H9 (cell line): ENCODE measurements around the gene CTNNA3. TPM values are rescaled to one million over a fixed set of nuclear protein-coding genes. Genes with fewer than 3 reads are reported as not detected.

Experiments
- DNase-seq: peaks from one replicate; pipeline ENCODE4 v3.0.0-alpha.2; 2017
- H2AFZ ChIP-seq: one replicate; pipeline ENCODE4 v1.6.1; 2013; ENCODE audit warnings: mild to moderate bottlenecking, low read length, control low read depth, moderate library complexity
- H2AK5ac ChIP-seq: 2 replicates; pipeline ENCODE4 v1.6.1; 2013; ENCODE audit warnings: low read length, control low read depth, mixed read lengths; ENCODE audit not compliant: insufficient read length
- H2BK120ac ChIP-seq: one replicate; pipeline ENCODE4 v1.6.1; 2013; ENCODE audit warnings: low read depth, mild to moderate bottlenecking, low read length, control low read depth, inconsistent platforms; ENCODE audit not compliant: poor library complexity, severe bottlenecking
- H2BK12ac ChIP-seq: 2 replicates; pipeline ENCODE4 v1.6.1; 2013; ENCODE audit warnings: low read length, control low read depth, mixed read lengths, low read depth; ENCODE audit not compliant: insufficient read length
- H2BK15ac ChIP-seq: 2 replicates; pipeline ENCODE4 v1.6.1; 2013; ENCODE audit warnings: low read depth, low read length, control low read depth
- H2BK20ac ChIP-seq: one replicate; pipeline ENCODE4 v1.6.1; 2013; ENCODE audit warnings: low read depth, mild to moderate bottlenecking, low read length, control low read depth, inconsistent platforms; ENCODE audit not compliant: poor library complexity, severe bottlenecking
- H2BK5ac ChIP-seq: 2 replicates; pipeline ENCODE4 v1.6.1; 2013; ENCODE audit warnings: low read length, control low read depth, mixed read lengths; ENCODE audit not compliant: insufficient read length
- H3K14ac ChIP-seq: 2 replicates; pipeline ENCODE4 v1.6.1; 2013; ENCODE audit warnings: low read length, control low read depth; ENCODE audit not compliant: insufficient read depth
- H3K18ac ChIP-seq: 2 replicates; pipeline ENCODE4 v1.6.1; 2013; ENCODE audit warnings: low read depth, mild to moderate bottlenecking, mixed read lengths, low read length, control low read depth; ENCODE audit not compliant: insufficient read length
- H3K23ac ChIP-seq: 2 replicates; pipeline ENCODE4 v1.6.1; 2013; ENCODE audit warnings: low read length, control low read depth, mixed read lengths, low read depth; ENCODE audit not compliant: insufficient read length
- H3K23me2 ChIP-seq: 2 replicates; pipeline ENCODE4 v1.6.1; 2013; ENCODE audit warnings: low read depth, mild to moderate bottlenecking, mixed read lengths, low read length, control low read depth; ENCODE audit not compliant: insufficient read length, poor library complexity, severe bottlenecking
- H3K27ac ChIP-seq: 2 replicates; pipeline ENCODE4 v1.5.1; 2013; ENCODE audit warnings: low read length, control low read depth, mixed read lengths, low read depth; ENCODE audit not compliant: insufficient read length
- H3K27me3 ChIP-seq: 2 replicates; pipeline ENCODE4 v1.6.1; 2013; ENCODE audit warnings: low read length, control low read depth, inconsistent platforms; ENCODE audit not compliant: insufficient read depth
- H3K4ac ChIP-seq: 2 replicates; pipeline ENCODE4 v1.6.1; 2013; ENCODE audit warnings: low read depth, mild to moderate bottlenecking, control low read depth, inconsistent platforms, low read length, moderate library complexity
- H3K4me1 ChIP-seq: 2 replicates; pipeline ENCODE4 v1.6.1; 2013; ENCODE audit warnings: low read length, control low read depth, inconsistent platforms; ENCODE audit not compliant: insufficient read depth
- H3K4me2 ChIP-seq: 2 replicates; pipeline ENCODE4 v1.6.1; 2013; ENCODE audit warnings: low read length, control low read depth, mixed read lengths; ENCODE audit not compliant: insufficient read length, insufficient read depth
- H3K56ac ChIP-seq: 2 replicates; pipeline ENCODE4 v1.6.1; 2013; ENCODE audit warnings: low read depth, mild to moderate bottlenecking, mixed read lengths, low read length, control low read depth; ENCODE audit not compliant: insufficient read length
- H3K79me1 ChIP-seq: 2 replicates; pipeline ENCODE4 v1.6.1; 2013; ENCODE audit warnings: low read depth, mild to moderate bottlenecking, moderate library complexity, low read length, control low read depth, inconsistent platforms; ENCODE audit not compliant: insufficient read depth, poor library complexity, severe bottlenecking
- H3K79me2 ChIP-seq: 2 replicates; pipeline ENCODE4 v1.6.1; 2013; ENCODE audit warnings: low read length, control low read depth, inconsistent platforms; ENCODE audit not compliant: insufficient read depth
- H3K9ac ChIP-seq: 2 replicates; pipeline ENCODE4 v1.6.1; 2013; ENCODE audit warnings: low read length, control low read depth, mixed read lengths; ENCODE audit not compliant: insufficient read length; ENCODE audit errors: extremely low read depth
- H3K9me3 ChIP-seq: one replicate; pipeline ENCODE4 v1.6.1; 2013; ENCODE audit warnings: low read depth, low read length, inconsistent platforms; ENCODE audit not compliant: control insufficient read depth
- H3T11ph ChIP-seq: one replicate; pipeline ENCODE4 v1.6.1; 2013; ENCODE audit warnings: mild to moderate bottlenecking, low read length, control low read depth, inconsistent platforms
- H4K20me1 ChIP-seq: one replicate; pipeline ENCODE4 v1.6.1; 2013; ENCODE audit not compliant: control insufficient read depth, insufficient read length, insufficient read depth
- H4K5ac ChIP-seq: 2 replicates; pipeline ENCODE4 v1.6.1; 2013; ENCODE audit warnings: low read depth, mild to moderate bottlenecking, mixed read lengths, low read length, control low read depth; ENCODE audit not compliant: insufficient read length
- H4K8ac ChIP-seq: replicated peaks from 2 replicates; pipeline ENCODE4 v1.6.1; 2013; ENCODE audit warnings: low read length, control low read depth, mixed read lengths, low read depth; ENCODE audit not compliant: insufficient read length
- H4K91ac ChIP-seq: 2 replicates; pipeline ENCODE4 v1.6.1; 2013; ENCODE audit warnings: low read depth, mild to moderate bottlenecking, moderate library complexity, mixed read lengths, low read length, control low read depth; ENCODE audit not compliant: insufficient read length
- H3K27ac Mint-ChIP-seq, 3 experiments: 2 replicates in 2 of 3; 3 replicates in 1 of 3; pipeline ENCODE4 v1.8.0; 2020 to 2021; ENCODE audit warnings: mixed read lengths in 3 of 3, mild to moderate bottlenecking in 1 of 3, moderate library complexity in 1 of 3
- H3K27me3 Mint-ChIP-seq: 2 replicates; pipeline ENCODE4 v1.8.0; 2021; ENCODE audit warnings: low read depth, mild to moderate bottlenecking, moderate library complexity, mixed read lengths
- H3K36me3 Mint-ChIP-seq, 3 experiments: 2 replicates in 2 of 3; 3 replicates in 1 of 3; pipeline ENCODE4 v1.8.0; 2020 to 2021; ENCODE audit warnings: low read depth in 3 of 3, mixed read lengths in 3 of 3; ENCODE audit not compliant: insufficient read depth in 1 of 3
- H3K4me1 Mint-ChIP-seq, 2 experiments: 2 replicates each; pipeline ENCODE4 v1.8.0; 2020; ENCODE audit warnings: mixed read lengths in 2 of 2
- H3K4me3 Mint-ChIP-seq, 2 experiments: 2 replicates in 1 of 2; 3 replicates in 1 of 2; pipeline ENCODE4 v1.8.0; 2020 to 2021; ENCODE audit warnings: mild to moderate bottlenecking in 2 of 2, mixed read lengths in 2 of 2, moderate library complexity in 1 of 2
- H3K9me3 Mint-ChIP-seq, 2 experiments: 2 replicates in 1 of 2; 3 replicates in 1 of 2; pipeline ENCODE4 v1.8.0; 2020; ENCODE audit warnings: mild to moderate bottlenecking in 2 of 2, mixed read lengths in 2 of 2, moderate library complexity in 1 of 2
- CTCF ChIP-seq: fragments of 200-600 bp; sonication (generic); conservative IDR thresholded peaks from 3 replicates; pipeline ENCODE4 v1.8.0; 2021; ENCODE audit warnings: antibody characterized with exemption, mild to moderate bottlenecking
- WGBS: extraction: QIAGEN DNeasy Blood & Tissue Kit; methylation state at CpG from one replicate; pipeline ENCODE4 v1.1.7; 2013; ENCODE audit warnings: missing lambda C conversion rate, low lambda C conversion rate, mixed read lengths; ENCODE audit not compliant: insufficient read length; ENCODE audit errors: extremely low coverage; 5-methylcytosine and 5-hydroxymethylcytosine counted together
- total RNA-seq: library from RNA; stranded (reverse); gene quantifications from 2 replicates; pipeline ENCODE4 v1.2.1, GENCODE V29; 2021

Gene CTNNA3
- total RNA-seq, 1 experiment from 2014 or later = 3.3 TPM

GRCh38 chr10:66390926-66391325, 1305.1 kb downstream of the CTNNA3 start:
- no peak overlapping the region for H3K4ac ChIP-seq
- Mint-ChIP-seq H3K36me3 (peaks cover 0 to 3% (median 0%) of the 10 kb centered on the region in 3 experiments; a peak in 1 of 7 replicates), H3K27me3 (no peaks in the 10 kb centered on the region), H3K27ac (no peak overlapping the region), H3K4me1 (peaks cover 10 to 17% of the 10 kb centered on the region in 2 experiments), H3K4me3 (no peak overlapping the region), H3K9me3 (no peaks in the 10 kb centered on the region; a peak in 1 of 5 replicates)
- H2BK120ac ChIP-seq = no peak overlapping the region
- no peak overlapping the region for H3K27ac ChIP-seq
- H2AFZ ChIP-seq = no peak overlapping the region
- no peaks in the 10 kb centered on the region for H3K23me2 ChIP-seq
- H4K5ac ChIP-seq = no peak overlapping the region
- H4K20me1 ChIP-seq = no peaks in the 10 kb centered on the region
- H2AK5ac ChIP-seq = no peak overlapping the region
- H4K91ac ChIP-seq = no peak overlapping the region
- H3K56ac ChIP-seq = no peak overlapping the region
- H3K9me3 ChIP-seq = no peaks in the 10 kb centered on the region
- no peak overlapping the region for H4K8ac ChIP-seq
- no peak overlapping the region for H2BK12ac ChIP-seq
- no peaks in the 10 kb centered on the region for H3K79me2 ChIP-seq
- H3K27me3 ChIP-seq = no peaks in the 10 kb centered on the region
- no peak overlapping the region for H3K9ac ChIP-seq
- H3K23ac ChIP-seq = no peak overlapping the region
- H3K79me1 ChIP-seq = no peaks in the 10 kb centered on the region
- no peak for DNase-seq
- no peaks in the 10 kb centered on the region for H3K4me1 ChIP-seq
- H2BK15ac ChIP-seq = no peak overlapping the region
- no peak overlapping the region for H2BK20ac ChIP-seq
- H3K4me2 ChIP-seq = no peak overlapping the region
- no peak overlapping the region for H3K18ac ChIP-seq
- no peak overlapping the region for H3K14ac ChIP-seq
- TF ChIP-seq CTCF = no peak
- no peak overlapping the region for H3T11ph ChIP-seq
- WGBS = no CpG with 5 or more reads among the region's 5 CpGs
- H2BK5ac ChIP-seq = no peak overlapping the region
